Measurements from ENCODE around the gene OOEP. TPM values are rescaled to one million over a fixed set of nuclear protein-coding genes. Genes with fewer than 3 reads are reported as not detected.

The OOEP gene
- total RNA-seq, 1 donor from 2014 or later: not detected

GRCh38 chr6:73339340-73339739 lies 30.4 kb downstream of the OOEP start:
- H3K9me3 Mint-ChIP-seq: no peaks in the 10 kb centered on the region
- DNase-seq (ENCODE audit: low spot score in 2 of 2, unreplicated experiment in 2 of 2): no peak

GRCh38 chr6:73329201-73329600 lies 40.5 kb downstream of the OOEP start:
- DNase-seq (ENCODE audit: low spot score in 2 of 2, unreplicated experiment in 2 of 2): no peak
- no peaks in the 10 kb centered on the region for H3K4me1 Mint-ChIP-seq
- no peaks in the 10 kb centered on the region for H3K36me3 Mint-ChIP-seq
- no peak for TF ChIP-seq CTCF (IDR thresholded peaks at IDR 0.05; ENCODE audit: unreplicated experiment)
- peaks cover 31% of the 10 kb centered on the region for H3K27me3 Mint-ChIP-seq (ENCODE audit: low read depth)
- no peak overlapping the region for H3K4me3 Mint-ChIP-seq
- H3K9me3 Mint-ChIP-seq: no peaks in the 10 kb centered on the region
- no peak overlapping the region for H3K27ac Mint-ChIP-seq

More at GRCh38 chr6:73339340-73339739, 30.4 kb downstream of the OOEP start:
- H3K27ac Mint-ChIP-seq: no peak overlapping the region
- no peak overlapping the region for H3K4me3 Mint-ChIP-seq
- H3K4me1 Mint-ChIP-seq: peaks cover 8% of the 10 kb centered on the region
- TF ChIP-seq CTCF (IDR thresholded peaks at IDR 0.05; ENCODE audit: unreplicated experiment): no peak
- no peaks in the 10 kb centered on the region for H3K36me3 Mint-ChIP-seq
- H3K27me3 Mint-ChIP-seq (ENCODE audit: low read depth): peaks cover 8% of the 10 kb centered on the region

- TF ChIP-seq CTCF (IDR thresholded peaks at IDR 0.05; ENCODE audit: unreplicated experiment): no peak
- H3K4me1 Mint-ChIP-seq: no peaks in the 10 kb centered on the region
- H3K36me3 Mint-ChIP-seq: no peaks in the 10 kb centered on the region
- no peak for DNase-seq (ENCODE audit: low spot score in 2 of 2, unreplicated experiment in 2 of 2)
- H3K4me3 Mint-ChIP-seq: no peak overlapping the region
- H3K27ac Mint-ChIP-seq: no peak overlapping the region
- H3K9me3 Mint-ChIP-seq: no peaks in the 10 kb centered on the region
- H3K27me3 Mint-ChIP-seq (ENCODE audit: low read depth): peaks cover 31% of the 10 kb centered on the region
Observed at GRCh38 chr6:73328790-73329189, 40.9 kb downstream of the OOEP start.

GRCh38 chr6:73325656-73326055 lies 44.0 kb downstream of the OOEP start:
- TF ChIP-seq CTCF (IDR thresholded peaks at IDR 0.05; ENCODE audit: unreplicated experiment): no peak
- H3K4me3 Mint-ChIP-seq: no peak overlapping the region
- no peaks in the 10 kb centered on the region for H3K36me3 Mint-ChIP-seq
- H3K27ac Mint-ChIP-seq: no peak overlapping the region
- peaks cover 4% of the 10 kb centered on the region for H3K9me3 Mint-ChIP-seq
- peaks cover 10% of the 10 kb centered on the region for H3K27me3 Mint-ChIP-seq (ENCODE audit: low read depth)
- no peak for DNase-seq (ENCODE audit: low spot score in 2 of 2, unreplicated experiment in 2 of 2)
- no peaks in the 10 kb centered on the region for H3K4me1 Mint-ChIP-seq

GRCh38 chr6:73323323-73323722 lies 46.4 kb downstream of the OOEP start:
- Mint-ChIP-seq H3K4me1 (no peaks in the 10 kb centered on the region), H3K27me3 (ENCODE audit: low read depth) (no peaks in the 10 kb centered on the region), H3K27ac (no peak overlapping the region), H3K36me3 (no peaks in the 10 kb centered on the region), H3K4me3 (no peak overlapping the region), H3K9me3 (peaks cover 11% of the 10 kb centered on the region)
- no peak for TF ChIP-seq CTCF (IDR thresholded peaks at IDR 0.05; ENCODE audit: unreplicated experiment)
- DNase-seq (ENCODE audit: low spot score in 2 of 2, unreplicated experiment in 2 of 2): no peak

Other genes with a start within 250 kb of the OOEP start
- 0.56 to 0.95 TPM (median 0.58 TPM) in 3 replicates for gene KHDC1L, start 144.4 kb downstream of the OOEP start, total RNA-seq
- gene KHDC1, start 106.7 kb downstream of the OOEP start, total RNA-seq: 9.5 to 10.2 TPM (median 10.2 TPM) in 3 replicates
- gene DPPA5, start 15.6 kb downstream of the OOEP start, total RNA-seq: not detected in 3 replicates
- 0.27 TPM in 1 of 3 replicates, not detected in the others for gene KHDC3L, start 7.2 kb downstream of the OOEP start, total RNA-seq
- not detected in 3 replicates for gene DDX43, start 24.9 kb upstream of the OOEP start, total RNA-seq
- 0.27 to 0.65 TPM (median 0.52 TPM) in 3 replicates for gene CGAS, start 82.4 kb upstream of the OOEP start, total RNA-seq
- 16.8 to 21.6 TPM (median 19.9 TPM) in 3 replicates for gene MTO1, start 91.8 kb upstream of the OOEP start, total RNA-seq
- 11,105 to 11,574 TPM (median 11,439 TPM) in 3 replicates for gene EEF1A1, start 151.1 kb upstream of the OOEP start, total RNA-seq

Data from mesothelial cell of epicardium (in vitro differentiated cells).